ENCODE measurements around the gene SPPL3.

The SPPL3 gene

GRCh38 chr12:120879718-120880300, 24.3 kb downstream of the SPPL3 start:
- TF ChIP-seq EP300 (IDR thresholded peaks at IDR 0.05; ENCODE audit: borderline replicate concordance) (no peak), FOXM1 (IDR thresholded peaks at IDR 0.05; ENCODE audit: borderline replicate concordance, low read depth) (no peak), REST (IDR thresholded peaks at IDR 0.05; ENCODE audit: low read depth) (no peak), USF1 (IDR thresholded peaks at IDR 0.05) (no peak), CEBPB (IDR thresholded peaks at IDR 0.05) (no peak), TCF12 (IDR thresholded peaks at IDR 0.05; ENCODE audit: low read depth) (no peak), ZBTB7A (IDR thresholded peaks at IDR 0.05; ENCODE audit: low read depth) (no peak), CREB1 (IDR thresholded peaks at IDR 0.05; ENCODE audit: low read depth) (no peak), EGR1 (IDR thresholded peaks at IDR 0.05) (no peak), NFIC (IDR thresholded peaks at IDR 0.05) (no peak), TAF1 (IDR thresholded peaks at IDR 0.05; ENCODE audit: low read depth) (no peak)

DNA sequence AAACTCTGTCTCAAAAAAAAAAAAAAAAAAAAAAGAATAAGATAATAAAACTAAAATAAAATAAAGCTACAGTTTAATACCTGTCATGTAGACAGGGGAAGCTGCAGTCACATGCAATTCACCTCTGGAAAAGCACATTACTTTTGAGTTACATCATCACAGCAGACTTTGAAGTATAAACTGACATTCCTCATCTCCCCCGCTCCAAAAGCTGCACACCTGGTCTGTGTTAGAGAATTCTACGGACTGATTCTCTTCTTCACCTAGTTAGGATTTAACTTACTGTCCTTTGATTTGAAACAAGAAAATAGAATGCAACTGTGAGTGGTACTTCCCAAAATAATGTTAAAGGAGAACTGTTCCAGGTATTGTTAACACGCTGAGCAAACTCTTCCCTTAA, 25.1 kb downstream of the SPPL3 start:
- no peak for TF ChIP-seq TCF12 (IDR thresholded peaks at IDR 0.05; ENCODE audit: low read depth)
- TF ChIP-seq TEAD4 (IDR thresholded peaks at IDR 0.05), result no peak
- TF ChIP-seq REST (IDR thresholded peaks at IDR 0.05; ENCODE audit: low read depth), result no peak
- no peak for TF ChIP-seq CREB1 (IDR thresholded peaks at IDR 0.05; ENCODE audit: low read depth)
- no peak for TF ChIP-seq TAF1 (IDR thresholded peaks at IDR 0.05; ENCODE audit: low read depth)
- TF ChIP-seq, protein P1, sequence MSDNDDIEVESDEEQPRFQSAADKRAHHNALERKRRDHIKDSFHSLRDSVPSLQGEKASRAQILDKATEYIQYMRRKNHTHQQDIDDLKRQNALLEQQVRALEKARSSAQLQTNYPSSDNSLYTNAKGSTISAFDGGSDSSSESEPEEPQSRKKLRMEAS (IDR thresholded peaks at IDR 0.05), result no peak
- TF ChIP-seq EGR1 (IDR thresholded peaks at IDR 0.05), result no peak
- TF ChIP-seq ZBTB7A (IDR thresholded peaks at IDR 0.05; ENCODE audit: low read depth), result no peak
- no peak for TF ChIP-seq RAD21 (IDR thresholded peaks at IDR 0.05; ENCODE audit: low read depth)
- no peak for TF ChIP-seq NFIC (IDR thresholded peaks at IDR 0.05)
- TF ChIP-seq EP300 (IDR thresholded peaks at IDR 0.05; ENCODE audit: borderline replicate concordance), result no peak
- no peak for TF ChIP-seq FOXM1 (IDR thresholded peaks at IDR 0.05; ENCODE audit: borderline replicate concordance, low read depth)
- TF ChIP-seq CEBPB (IDR thresholded peaks at IDR 0.05), result no peak
- no peak for TF ChIP-seq USF1 (IDR thresholded peaks at IDR 0.05)
- TF ChIP-seq YY1 (IDR thresholded peaks at IDR 0.05; ENCODE audit: low read depth), result no peak

GRCh38 chr12:120874547-120875245, 29.5 kb downstream of the SPPL3 start:
- TF ChIP-seq TEAD4 (IDR thresholded peaks at IDR 0.05), result no peak
- TF ChIP-seq FOXM1 (IDR thresholded peaks at IDR 0.05; ENCODE audit: borderline replicate concordance, low read depth), result no peak
- TF ChIP-seq USF1 (IDR thresholded peaks at IDR 0.05), result no peak
- no peak for TF ChIP-seq RAD21 (IDR thresholded peaks at IDR 0.05; ENCODE audit: low read depth)

DNA sequence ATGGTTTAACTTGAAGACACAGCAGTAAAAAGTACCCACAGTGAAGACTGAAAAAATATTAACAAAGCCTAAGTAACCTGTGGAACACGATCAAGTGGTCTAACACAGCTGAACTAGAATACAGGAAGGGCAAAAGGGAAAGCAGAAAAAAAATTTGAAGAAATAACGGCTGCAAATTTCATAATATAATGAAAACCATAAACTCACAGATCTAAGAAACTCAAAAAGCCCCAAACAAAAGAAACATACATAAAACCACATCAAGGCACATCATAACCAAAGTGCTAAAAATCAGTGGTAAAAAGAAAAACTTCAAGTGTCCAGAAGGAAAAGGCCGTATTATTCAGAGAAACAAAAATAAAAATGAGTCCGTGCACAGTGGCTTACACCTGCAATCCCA, 30.9 kb downstream of the SPPL3 start:
- TF ChIP-seq USF1 (IDR thresholded peaks at IDR 0.05) (no peak), CEBPB (IDR thresholded peaks at IDR 0.05) (no peak), CREB1 (IDR thresholded peaks at IDR 0.05; ENCODE audit: low read depth) (no peak), TCF12 (IDR thresholded peaks at IDR 0.05; ENCODE audit: low read depth) (no peak), REST (IDR thresholded peaks at IDR 0.05; ENCODE audit: low read depth) (no peak), RAD21 (IDR thresholded peaks at IDR 0.05; ENCODE audit: low read depth) (no peak), TEAD4 (IDR thresholded peaks at IDR 0.05) (no peak), YY1 (IDR thresholded peaks at IDR 0.05; ENCODE audit: low read depth) (no peak), NFIC (IDR thresholded peaks at IDR 0.05) (no peak), EP300 (IDR thresholded peaks at IDR 0.05; ENCODE audit: borderline replicate concordance) (no peak), ZBTB7A (IDR thresholded peaks at IDR 0.05; ENCODE audit: low read depth) (no peak), TAF1 (IDR thresholded peaks at IDR 0.05; ENCODE audit: low read depth) (no peak), EGR1 (IDR thresholded peaks at IDR 0.05) (no peak), FOXM1 (IDR thresholded peaks at IDR 0.05; ENCODE audit: borderline replicate concordance, low read depth) (no peak)
- TF ChIP-seq, protein P1 (IDR thresholded peaks at IDR 0.05), result no peak
